SU-DHL-6 (cell line): ENCODE measurements around the gene GUCA2B.

Source experiments
- CTCF ChIP-seq: fragments of 200-600 bp; sonication (generic); IDR thresholded peaks from one replicate; pipeline ENCODE4 v1.5.1; 2017; ENCODE audit warnings: antibody characterized with exemption, mild to moderate bottlenecking, low read length, moderate library complexity; ENCODE audit not compliant: insufficient read depth, poor library complexity, severe bottlenecking
- EZH2phosphoT487 ChIP-seq: fragments of 200-600 bp; sonication (generic), shearing (Covaris generic); conservative IDR thresholded peaks from 2 replicates; pipeline ENCODE4 v1.6.1; 2018; ENCODE audit warnings: mild to moderate bottlenecking, antibody characterized with exemption, low read length, moderate library complexity, mixed read lengths

- TF ChIP-seq CTCF (no peak), EZH2phosphoT487 (no peak)
Observed at GRCh38 chr1:42163536-42164503, 10.6 kb downstream of the GUCA2B start.
